NK-92 treated with Interleukin-12 subunit alpha and Interleukin-12 subunit beta, amount 100 ng/mL, for 24 hours (cell line): ENCODE data around the gene PTGER4.
A peak's percentile ranks its signal among the peaks of the same experiment; 100 is the strongest.
"Not testable (repeated sequence)": the region's sequence is repeated elsewhere in the genome, so short reads cannot be mapped to it uniquely, and the experiment has no call there.

Experiments
- DNase-seq: peaks from one replicate; lab custom pipeline; 2025; lab: John Stamatoyannopoulos, UW

The PTGER4 gene

GRCh38 chr5:40679913-40680681 lies at the start of gene PTGER4:
TSS of gene PTGER4 (plus strand) at chr5:40679915. CDS start at chr5:40680994, 1,079 bp downstream.
- peak; percentile 50 for DNase-seq

DNA sequence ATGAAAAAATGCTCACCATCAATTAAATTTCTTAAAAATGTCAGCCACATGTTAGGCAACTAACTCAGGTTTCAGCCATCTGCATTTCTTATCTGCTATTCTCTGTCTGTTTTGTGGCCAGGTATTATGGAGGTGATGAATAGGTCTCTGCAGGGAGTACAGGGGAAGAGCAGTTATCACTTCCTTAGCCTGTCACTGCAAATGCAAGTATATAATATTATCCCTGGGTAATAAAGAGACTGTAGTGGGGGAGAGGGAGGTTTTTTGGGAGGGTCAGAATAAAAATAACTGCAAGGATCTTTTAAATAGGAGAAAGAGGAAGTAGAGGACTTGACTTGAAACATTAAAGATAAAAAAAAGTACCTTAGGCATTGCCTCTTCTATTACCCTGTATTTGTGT lies 49.6 kb upstream of the PTGER4 start:
- DNase-seq = no peak

DNA sequence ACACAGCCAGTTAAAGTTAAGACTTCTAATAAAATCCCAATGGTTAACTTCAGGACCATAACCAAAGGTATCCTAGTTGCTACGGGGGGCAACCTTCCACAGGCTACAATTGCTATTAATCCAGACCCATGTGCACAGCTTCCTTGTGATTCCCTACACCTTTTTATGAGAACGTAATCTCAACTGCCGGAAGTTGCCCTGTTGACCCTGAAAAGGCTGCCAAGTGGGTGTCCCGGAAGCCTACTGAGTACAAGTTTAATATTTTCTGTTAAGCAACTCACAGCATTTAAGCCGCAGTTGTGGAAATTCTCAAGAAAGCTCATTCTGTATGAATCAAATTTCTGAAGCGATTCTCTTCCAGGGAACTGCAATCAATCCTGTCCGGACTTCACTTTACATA lies 48.5 kb upstream of the PTGER4 start:
- DNase-seq = no peak

GRCh38 chr5:40634154-40634553 lies 45.6 kb upstream of the PTGER4 start:
- DNase-seq = no peak

GRCh38 chr5:40634593-40634992 lies 45.1 kb upstream of the PTGER4 start:
- DNase-seq = no peak

DNA sequence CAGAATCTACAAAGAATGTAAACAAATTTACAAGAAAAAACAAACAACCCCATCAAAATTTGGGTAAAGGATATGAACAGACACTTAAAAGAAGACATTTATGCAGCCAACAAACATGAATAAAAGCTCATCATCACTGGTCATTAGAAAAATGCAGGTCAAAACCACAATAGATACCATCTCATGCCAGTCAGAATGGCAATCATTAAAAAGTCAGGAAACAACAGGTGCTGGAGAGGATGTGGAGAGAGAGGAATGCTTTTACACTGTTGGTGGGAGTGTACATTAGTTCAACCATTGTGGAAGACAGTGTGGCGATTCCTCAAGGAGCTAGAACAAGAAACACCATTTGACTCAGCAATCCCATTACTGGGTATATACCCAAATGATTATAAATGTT lies 40.2 kb upstream of the PTGER4 start:
- DNase-seq = not testable (repeated sequence)

DNA sequence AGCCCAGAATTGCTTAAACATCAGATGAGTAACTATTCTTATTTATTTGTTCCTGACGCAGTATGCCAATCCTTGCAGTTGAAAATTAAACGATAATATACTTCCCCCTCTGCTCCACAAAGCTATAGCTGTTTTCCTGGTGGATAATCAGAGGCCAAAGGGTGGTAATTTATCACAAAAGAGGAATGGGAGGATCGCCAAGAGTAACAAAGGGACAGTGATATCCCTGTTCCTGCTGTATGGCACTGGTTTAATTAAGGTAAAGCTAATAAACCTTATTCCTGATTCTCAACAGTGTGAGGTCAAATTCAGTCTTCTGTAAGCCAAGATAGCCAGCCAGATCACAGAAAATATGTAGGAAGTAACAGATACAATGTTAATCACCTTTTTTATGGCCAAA lies 33.4 kb upstream of the PTGER4 start:
- no peak for DNase-seq

GRCh38 chr5:40648150-40648549 lies 31.6 kb upstream of the PTGER4 start:
- DNase-seq = no peak

DNA sequence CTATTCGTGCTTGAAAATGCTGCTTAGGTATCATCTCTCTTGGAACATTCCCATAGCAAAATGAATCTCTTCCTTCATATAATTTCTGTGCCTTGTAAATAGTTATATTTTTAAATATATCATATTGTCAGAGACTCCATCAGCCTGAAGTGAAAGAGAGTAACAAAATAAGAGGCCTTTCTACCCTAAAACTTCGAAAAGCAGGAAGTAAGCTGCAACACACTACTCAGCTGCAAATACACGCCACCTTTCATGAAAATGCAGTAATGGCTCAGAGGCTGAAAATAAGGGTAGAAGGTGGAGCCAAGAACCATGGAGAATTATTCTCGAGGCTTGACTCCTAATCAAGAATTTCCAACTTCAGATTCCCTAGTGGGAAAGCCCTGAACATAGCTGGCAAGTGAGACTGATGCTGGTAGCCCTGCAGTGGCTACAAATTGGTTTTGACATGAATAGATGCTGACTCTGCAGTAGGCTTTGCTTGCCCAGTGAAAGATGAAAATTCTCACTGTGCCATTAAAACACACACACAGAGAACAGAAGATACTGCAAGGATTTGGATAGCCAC lies 30.2 kb upstream of the PTGER4 start:
- DNase-seq = no peak

GRCh38 chr5:40651201-40651600 lies 28.5 kb upstream of the PTGER4 start:
- no peak for DNase-seq

DNA sequence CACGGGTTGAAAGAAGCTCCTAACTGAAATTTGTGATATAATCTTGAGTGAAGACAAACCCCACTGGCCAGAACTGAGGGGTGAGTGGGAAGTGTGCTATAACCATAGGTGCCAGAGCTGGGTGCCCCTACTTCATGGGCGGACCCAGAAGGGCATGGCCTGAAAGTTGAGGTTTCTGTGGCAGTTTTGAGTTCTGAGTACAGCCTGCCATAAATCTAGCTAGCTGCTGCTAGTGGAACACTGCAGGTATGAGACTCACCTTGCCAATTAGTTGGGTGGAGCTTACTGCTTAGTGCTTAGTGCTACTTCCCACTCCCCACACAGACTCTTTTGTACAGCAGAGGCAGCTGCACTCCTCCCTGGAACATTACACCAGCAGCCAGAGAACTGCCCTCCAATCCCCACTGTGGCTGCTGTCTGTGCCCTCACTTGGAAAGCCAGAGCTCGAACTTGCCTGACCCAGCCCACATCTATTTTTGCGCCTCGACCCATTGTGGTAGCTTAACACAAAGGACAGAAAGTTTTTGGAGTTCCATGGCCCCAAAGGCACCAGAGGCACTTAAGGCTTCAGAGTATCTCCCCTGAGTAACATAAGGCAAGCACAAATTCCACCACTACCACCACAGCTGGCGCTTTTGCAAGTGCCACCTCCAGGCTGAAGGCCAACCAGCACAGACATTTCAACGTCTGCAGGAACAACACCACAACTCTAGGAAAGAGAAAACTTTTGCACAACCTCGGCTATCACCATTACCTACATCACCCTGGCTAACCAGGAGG lies 27.1 kb upstream of the PTGER4 start:
- DNase-seq = peak; percentile 26

GRCh38 chr5:40653221-40654022 lies 26.3 kb upstream of the PTGER4 start:
- DNase-seq = no peak

GRCh38 chr5:40654377-40654991 lies 25.2 kb upstream of the PTGER4 start:
- DNase-seq = no peak

DNA sequence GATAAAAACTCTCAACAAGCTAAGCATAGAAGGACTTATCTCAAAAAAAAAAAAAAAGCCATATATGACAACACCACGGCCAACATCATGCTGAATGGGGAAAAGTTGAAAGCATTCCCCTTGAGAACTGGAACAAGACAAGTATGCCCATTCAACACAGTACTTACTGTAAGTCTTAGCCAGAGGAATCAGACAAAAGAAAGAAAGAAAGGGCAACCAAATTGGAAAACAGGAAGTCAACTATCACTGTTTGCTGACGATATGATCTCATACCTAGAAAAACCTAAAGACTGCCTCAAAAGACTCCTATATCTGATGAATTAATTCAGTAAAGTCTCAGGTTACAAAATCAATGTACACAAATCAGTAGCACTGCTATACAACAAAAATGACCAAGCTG lies 24.6 kb upstream of the PTGER4 start:
- DNase-seq = no peak

- DNase-seq = not testable (repeated sequence)
These were observed 23.6 kb upstream of the PTGER4 start for GRCh38 chr5:40656091-40656490.

DNA sequence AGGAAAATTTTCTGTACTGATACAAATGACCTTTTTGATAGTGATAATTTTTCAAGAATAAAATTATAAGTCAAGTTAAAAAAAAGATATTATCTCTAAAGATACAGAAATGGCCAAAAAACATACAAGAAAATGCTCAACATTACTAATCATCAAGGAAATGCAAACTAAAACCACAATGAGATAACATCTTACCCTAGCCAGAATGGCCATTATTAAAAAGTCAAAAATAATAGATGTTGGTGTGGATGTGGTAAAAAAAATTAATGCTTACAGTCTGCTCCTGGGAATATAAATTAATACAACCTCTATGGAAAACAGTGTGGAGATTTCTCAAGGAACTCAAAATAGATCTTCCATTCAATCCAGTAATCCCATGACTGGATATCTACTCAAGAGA lies 22.9 kb upstream of the PTGER4 start:
- DNase-seq = no peak

DNA sequence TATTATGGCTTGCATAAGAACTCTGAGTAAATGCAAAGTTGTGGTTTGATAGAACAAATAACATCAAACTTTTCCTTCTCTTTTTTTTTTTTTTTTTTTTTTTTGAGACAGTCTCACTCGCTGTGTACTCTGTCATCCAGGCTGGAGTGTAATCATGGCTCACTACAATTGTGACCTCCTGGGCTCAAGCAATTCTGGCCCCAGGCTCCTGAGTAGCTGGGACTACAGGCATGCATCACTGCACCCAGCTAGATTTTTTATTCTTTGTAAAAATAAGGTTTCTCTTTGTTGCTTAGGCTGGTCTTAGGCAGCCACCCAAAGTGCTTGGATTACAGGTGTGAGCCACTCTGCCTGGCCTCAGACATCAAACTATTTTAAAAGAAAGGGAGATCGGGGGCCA lies 19.0 kb upstream of the PTGER4 start:
- DNase-seq = no peak

- DNase-seq = no peak
These were observed 13.9 kb upstream of the PTGER4 start for GRCh38 chr5:40665635-40666298.

GRCh38 chr5:40666657-40667056 lies 13.1 kb upstream of the PTGER4 start:
- DNase-seq = no peak

- no peak for DNase-seq
These were observed 12.5 kb upstream of the PTGER4 start for GRCh38 chr5:40667161-40667663.
